Ectodermal cell (in vitro differentiated cells): Measurements from ENCODE around the gene CSPG5. TPM values are rescaled to one million over a fixed set of nuclear protein-coding genes. Genes with fewer than 3 reads are reported as not detected.

Experiments
- H3K27ac ChIP-seq: 2 replicates; pipeline ENCODE4 v1.7.0; 2013; ENCODE audit warnings: mild to moderate bottlenecking, low read depth, low read length; ENCODE audit not compliant: insufficient read depth, poor library complexity, severe bottlenecking
- H3K27me3 ChIP-seq: 2 replicates; pipeline ENCODE4 v1.7.0; 2013; ENCODE audit warnings: mild to moderate bottlenecking, low read length; ENCODE audit not compliant: insufficient read depth, control insufficient read depth, poor library complexity, severe bottlenecking
- H3K36me3 ChIP-seq: one replicate; pipeline ENCODE4 v1.7.0; 2013; ENCODE audit warnings: low read length; ENCODE audit not compliant: control insufficient read depth, insufficient read depth
- H3K4me1 ChIP-seq: one replicate; pipeline ENCODE4 v1.7.0; 2013; ENCODE audit warnings: low read length; ENCODE audit not compliant: control insufficient read depth, insufficient read depth
- H3K4me3 ChIP-seq: 2 replicates; pipeline ENCODE4 v1.7.0; 2013; ENCODE audit warnings: low read depth, low read length, control low read depth; ENCODE audit not compliant: insufficient read depth
- H3K9me3 ChIP-seq: 2 replicates; pipeline ENCODE4 v1.7.0; 2013; ENCODE audit warnings: mild to moderate bottlenecking, low read length, moderate library complexity; ENCODE audit not compliant: control insufficient read depth
- WGBS, 2 experiments: methylation state at CpG; one replicate each; pipeline ENCODE4 v1.1.7; 2013; ENCODE audit warnings: missing lambda C conversion rate in 2 of 2; 5-methylcytosine and 5-hydroxymethylcytosine counted together
- polyA plus RNA-seq, 4 experiments: library from polyadenylated mRNA; stranded (reverse); fragments of 50-300 nt; gene quantifications; one replicate each; pipeline ENCODE4 v1.2.3, GENCODE V29; 2013

CSPG5 gene, protein sequence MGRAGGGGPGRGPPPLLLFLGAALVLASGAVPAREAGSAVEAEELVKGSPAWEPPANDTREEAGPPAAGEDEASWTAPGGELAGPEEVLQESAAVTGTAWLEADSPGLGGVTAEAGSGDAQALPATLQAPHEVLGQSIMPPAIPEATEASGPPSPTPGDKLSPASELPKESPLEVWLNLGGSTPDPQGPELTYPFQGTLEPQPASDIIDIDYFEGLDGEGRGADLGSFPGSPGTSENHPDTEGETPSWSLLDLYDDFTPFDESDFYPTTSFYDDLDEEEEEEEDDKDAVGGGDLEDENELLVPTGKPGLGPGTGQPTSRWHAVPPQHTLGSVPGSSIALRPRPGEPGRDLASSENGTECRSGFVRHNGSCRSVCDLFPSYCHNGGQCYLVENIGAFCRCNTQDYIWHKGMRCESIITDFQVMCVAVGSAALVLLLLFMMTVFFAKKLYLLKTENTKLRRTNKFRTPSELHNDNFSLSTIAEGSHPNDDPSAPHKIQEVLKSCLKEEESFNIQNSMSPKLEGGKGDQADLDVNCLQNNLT
- polyA plus RNA-seq (2013, experiment 1 of 4): 2.3 TPM
- 2.1 TPM for polyA plus RNA-seq (2013, experiment 2 of 4)
- 4.6 TPM for polyA plus RNA-seq (2013, experiment 3 of 4)
- 4.6 TPM for polyA plus RNA-seq (2013, experiment 4 of 4)

DNA sequence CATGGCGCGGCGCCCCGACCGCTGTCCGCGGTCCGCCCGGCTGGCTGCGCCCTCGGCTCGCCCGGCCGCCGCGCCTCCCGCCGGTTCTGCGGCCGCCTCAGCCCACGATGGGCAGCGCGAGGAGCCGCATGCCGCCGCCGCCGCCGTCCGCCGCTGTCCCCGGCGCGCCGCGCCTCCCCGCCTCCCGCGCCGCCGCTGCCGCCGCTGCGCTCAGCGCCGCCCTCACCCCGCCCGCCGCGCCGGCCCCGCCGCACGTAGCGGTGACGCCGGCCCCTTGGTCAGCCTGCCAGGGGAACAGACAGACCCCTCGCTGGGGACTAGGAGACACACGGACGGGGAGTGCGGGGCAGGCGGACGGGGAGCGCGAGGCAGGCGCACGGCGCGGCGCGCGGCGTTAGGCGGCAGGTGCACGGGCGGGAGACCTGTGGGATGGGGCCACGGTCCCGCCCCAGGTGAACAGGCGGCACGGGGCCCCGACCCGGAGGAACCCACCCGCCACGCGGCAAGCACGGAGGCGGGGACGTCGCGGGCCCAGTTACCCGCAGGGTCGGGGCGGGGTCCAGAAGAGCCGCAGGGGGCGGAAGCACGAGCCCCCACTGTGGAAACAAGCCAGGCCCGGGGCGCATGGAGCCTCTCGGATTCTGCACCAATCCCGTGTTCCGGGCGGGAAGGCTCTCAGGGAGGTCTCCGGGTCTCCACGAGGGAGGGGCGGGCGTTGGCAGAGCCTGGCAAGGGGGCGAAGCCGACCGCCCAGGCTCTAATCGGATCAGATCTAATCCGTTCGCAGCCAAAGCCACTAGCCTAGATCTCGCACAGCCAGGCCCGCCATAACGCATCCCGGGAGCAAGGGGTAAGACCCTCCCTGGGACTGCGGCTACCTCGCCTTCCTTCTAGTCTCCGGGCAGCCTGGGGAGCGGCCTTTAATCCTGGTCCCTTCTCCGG lies at the start of gene CSPG5:
Gene CSPG5, minus strand, starts transcription at position 175 of the 942 bp plus-strand sequence. Its CDS starts 172 bp downstream, at position 3.
- Histone ChIP-seq H3K4me1 (no peaks in the 10 kb centered on the region), H3K4me3 (peak within 1 kb of the TSS; percentile 44), H3K36me3 (no peaks in the 10 kb centered on the region), H3K27me3 (peaks cover 54% of the 10 kb centered on the region), H3K9me3 (no peaks in the 10 kb centered on the region), H3K27ac (no peak within 1 kb of the TSS)
- WGBS, 2 experiments: 5% methylated on average over 121 of the region's 121 CpGs

DNA sequence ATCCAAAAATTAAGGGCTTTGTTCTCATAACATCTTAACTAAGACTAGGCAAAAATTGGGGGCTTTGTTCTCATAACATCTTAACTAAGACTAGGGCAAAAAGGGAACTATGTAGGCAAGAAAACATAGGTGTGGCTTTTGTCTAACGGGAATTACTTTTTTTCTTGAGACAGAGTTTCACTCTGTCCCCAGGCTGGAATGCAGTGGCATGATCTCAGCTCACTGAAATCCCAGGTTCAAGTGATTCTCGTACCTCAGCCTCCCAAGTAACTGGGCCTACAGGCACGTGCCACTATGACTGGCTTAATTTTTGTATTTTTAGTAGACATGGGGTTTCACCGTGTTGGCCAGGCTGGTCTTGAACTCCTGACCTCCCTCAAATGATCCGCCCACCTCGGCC lies 49.8 kb upstream of the CSPG5 start:
- H3K4me1 ChIP-seq: no peaks in the 10 kb centered on the region
- H3K27ac ChIP-seq: no peak overlapping the region
- H3K9me3 ChIP-seq: no peaks in the 10 kb centered on the region
- peaks cover 70% of the 10 kb centered on the region for H3K36me3 ChIP-seq
- WGBS, 2 experiments: 95% methylated on average over 6 of the region's 6 CpGs
- no peak overlapping the region for H3K4me3 ChIP-seq
- H3K27me3 ChIP-seq: no peaks in the 10 kb centered on the region

DNA sequence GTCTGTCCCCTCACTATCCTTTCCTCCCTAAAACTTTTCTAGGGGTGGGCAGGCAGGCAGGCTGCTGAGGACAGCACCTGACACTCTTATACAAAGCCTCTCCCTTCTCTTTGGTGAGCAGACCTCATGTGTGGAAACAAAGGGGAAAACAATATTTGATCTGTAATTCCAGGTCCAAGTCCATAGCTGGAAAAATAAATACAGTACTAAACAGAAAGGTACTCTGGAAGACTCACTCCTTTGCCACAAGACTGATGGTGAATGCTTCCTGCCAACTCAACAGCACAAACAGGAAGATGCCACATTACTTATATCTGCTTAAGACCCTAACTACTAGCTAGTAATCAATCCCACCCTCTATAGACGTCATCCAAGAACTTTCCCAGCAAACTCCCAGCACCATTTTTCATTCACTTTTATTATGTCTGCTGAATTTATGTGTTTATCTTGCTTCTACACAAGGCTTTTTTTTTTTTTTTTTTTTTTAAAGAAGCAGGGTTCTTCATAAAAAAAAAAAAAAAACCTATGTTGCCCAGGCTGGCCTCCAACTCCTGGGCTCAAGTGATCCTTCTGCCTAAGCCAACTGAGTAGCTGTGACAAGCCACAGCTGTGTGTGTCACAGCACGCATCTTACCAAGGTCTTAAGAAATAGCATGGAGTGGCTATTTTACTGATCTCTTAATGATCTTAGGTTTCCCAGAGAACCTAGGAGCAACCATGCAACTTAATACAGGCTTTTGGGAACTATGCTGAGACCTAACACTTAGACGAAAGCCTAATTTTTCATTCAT lies 44.2 kb upstream of the CSPG5 start:
- H3K4me1 ChIP-seq: no peaks in the 10 kb centered on the region
- no peak overlapping the region for H3K27ac ChIP-seq
- no peaks in the 10 kb centered on the region for H3K9me3 ChIP-seq
- WGBS, 2 experiments: 93 to 100% methylated on average over 3 of the region's 3 CpGs
- no peaks in the 10 kb centered on the region for H3K27me3 ChIP-seq
- no peak overlapping the region for H3K4me3 ChIP-seq
- peaks cover 70% of the 10 kb centered on the region for H3K36me3 ChIP-seq

DNA sequence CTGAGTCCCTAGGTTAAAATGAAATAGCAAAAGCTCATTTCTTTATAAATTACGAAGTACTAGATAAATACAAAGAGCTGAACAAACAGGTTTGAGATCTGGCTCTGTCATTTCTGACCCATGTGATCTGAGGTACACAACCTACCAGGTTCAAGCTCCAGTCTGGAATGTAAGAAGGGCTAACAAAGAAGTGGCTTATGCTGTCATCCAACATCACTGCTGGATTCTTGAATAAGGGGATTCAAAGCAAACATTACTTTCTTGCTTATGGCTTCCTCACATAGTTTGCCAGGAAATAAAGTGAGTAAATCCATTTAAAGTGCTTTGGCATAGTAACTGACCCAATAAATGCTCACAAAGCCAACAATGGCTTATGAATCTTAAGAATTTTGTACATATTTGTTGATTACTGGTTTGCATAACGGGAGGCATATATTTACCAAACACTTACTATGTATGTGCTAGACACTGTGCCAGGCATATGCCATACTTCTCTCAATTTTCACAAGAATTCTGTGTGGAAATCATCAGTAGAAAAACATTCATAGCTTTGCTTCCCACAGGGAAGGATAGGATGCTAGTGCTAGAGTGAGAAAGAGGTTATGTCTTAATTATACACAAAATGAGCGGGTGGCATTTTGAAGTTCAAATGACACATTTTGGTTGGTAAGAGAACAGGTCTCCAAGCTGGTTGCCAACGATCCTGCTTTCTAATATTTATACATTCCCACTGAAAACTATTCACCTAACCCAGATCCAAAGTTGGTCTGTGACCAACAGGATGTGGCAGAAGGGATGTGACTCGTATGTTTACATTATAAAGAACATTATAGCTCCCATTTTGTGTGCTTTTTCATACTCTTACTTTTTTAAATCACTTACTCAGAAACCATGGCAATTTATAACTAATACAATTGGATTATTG lies 38.7 kb upstream of the CSPG5 start:
- Histone ChIP-seq H3K27ac (no peak overlapping the region), H3K36me3 (peaks cover 51% of the 10 kb centered on the region), H3K9me3 (no peaks in the 10 kb centered on the region), H3K4me3 (no peak overlapping the region), H3K27me3 (no peaks in the 10 kb centered on the region), H3K4me1 (no peaks in the 10 kb centered on the region)
- 96 to 100% methylated on average over 3 to 4 of the region's 5 CpGs for WGBS, 2 experiments

DNA sequence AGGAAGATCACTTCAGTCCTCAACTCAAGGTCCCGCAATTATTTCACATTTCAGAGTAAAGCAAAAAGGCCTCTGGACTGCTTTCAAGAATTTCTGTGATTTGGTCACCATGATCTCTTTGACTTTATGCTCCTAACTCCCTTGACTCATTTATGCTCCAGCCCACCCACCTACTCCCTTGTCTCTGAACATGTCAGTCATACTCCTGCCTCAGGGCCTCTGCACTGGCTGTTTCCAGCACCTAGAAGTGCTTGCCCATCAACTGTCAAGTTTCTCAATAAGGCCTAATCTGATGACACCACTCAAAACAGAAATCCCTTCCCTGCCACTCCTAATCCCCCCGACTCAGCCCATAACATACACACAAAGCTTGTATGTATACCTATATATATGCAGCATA lies 36.1 kb upstream of the CSPG5 start:
- Histone ChIP-seq H3K9me3 (no peaks in the 10 kb centered on the region), H3K4me1 (no peaks in the 10 kb centered on the region), H3K36me3 (peaks cover 50% of the 10 kb centered on the region), H3K27me3 (no peaks in the 10 kb centered on the region), H3K27ac (no peak overlapping the region), H3K4me3 (no peak overlapping the region)
- WGBS, 2 experiments: 96 to 98% methylated on average over 2 of the region's 2 CpGs

DNA sequence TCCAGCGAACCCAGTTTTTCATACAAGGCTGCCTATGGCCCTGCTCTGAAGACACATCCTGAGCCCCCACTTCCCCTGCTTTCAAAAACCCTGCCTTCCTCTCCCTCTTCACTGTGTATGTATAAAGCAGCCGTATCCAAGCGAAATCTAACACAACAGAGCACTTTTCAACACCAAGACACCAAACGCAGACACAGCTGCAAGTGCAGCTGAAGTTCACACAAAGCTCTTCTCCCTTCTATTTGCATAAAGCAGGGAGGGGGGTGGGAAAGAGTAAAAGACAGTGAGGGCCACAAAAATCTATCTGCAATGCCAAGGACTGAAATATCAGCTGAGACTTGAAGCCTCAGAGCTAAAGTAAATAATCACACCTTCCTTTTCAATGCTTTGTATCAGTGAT lies 35.1 kb upstream of the CSPG5 start:
- Histone ChIP-seq H3K4me1 (no peaks in the 10 kb centered on the region), H3K27me3 (no peaks in the 10 kb centered on the region), H3K27ac (no peak overlapping the region), H3K4me3 (no peak overlapping the region), H3K36me3 (peaks cover 49% of the 10 kb centered on the region), H3K9me3 (no peaks in the 10 kb centered on the region)
- 89 to 95% methylated on average over 4 of the region's 4 CpGs for WGBS, 2 experiments

DNA sequence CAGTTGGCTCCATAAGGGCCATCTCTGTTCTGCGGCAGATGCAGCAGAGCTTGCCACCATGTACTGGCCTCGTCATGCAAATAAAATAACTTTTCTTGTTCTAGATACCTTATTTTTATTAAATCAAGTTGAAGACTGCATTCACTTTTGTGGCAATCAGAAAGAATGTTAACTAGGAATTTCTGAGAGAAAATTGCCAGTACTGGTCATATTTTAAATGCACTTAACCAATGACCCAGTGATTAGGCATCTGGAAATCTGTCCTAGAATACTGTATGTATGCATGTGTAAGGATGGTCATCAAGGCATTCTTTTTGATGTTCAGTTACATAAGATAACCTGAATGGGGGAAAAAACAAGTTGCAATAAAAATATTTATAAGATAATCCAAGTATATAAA lies 34.2 kb upstream of the CSPG5 start:
- Histone ChIP-seq H3K4me3 (no peak overlapping the region), H3K27ac (no peak overlapping the region), H3K27me3 (no peaks in the 10 kb centered on the region), H3K36me3 (peaks cover 51% of the 10 kb centered on the region), H3K9me3 (no peaks in the 10 kb centered on the region), H3K4me1 (no peaks in the 10 kb centered on the region)
- WGBS, 2 experiments: 97 to 100% methylated on average over 2 of the region's 2 CpGs

DNA sequence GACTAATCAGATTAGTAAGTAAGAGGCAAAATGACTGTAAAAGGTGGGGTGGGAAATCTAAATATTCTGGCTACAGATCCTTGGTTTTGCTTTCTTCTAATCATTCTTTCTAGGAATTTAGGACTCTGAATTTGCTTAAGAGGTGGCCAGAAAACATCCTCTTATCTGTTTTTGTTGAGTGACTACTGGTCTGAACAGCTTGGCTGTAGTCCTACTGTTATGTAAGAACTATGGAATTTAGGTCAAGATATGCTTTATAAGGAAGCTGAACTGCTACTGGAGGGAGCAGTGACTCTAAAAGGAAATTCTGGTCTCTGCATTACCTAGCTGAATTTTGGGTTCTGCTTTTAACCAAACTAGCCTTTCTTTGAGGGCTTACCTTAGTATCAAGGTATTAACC lies 33.5 kb upstream of the CSPG5 start:
- Histone ChIP-seq H3K27me3 (no peaks in the 10 kb centered on the region), H3K27ac (no peak overlapping the region), H3K36me3 (peaks cover 57% of the 10 kb centered on the region), H3K9me3 (no peaks in the 10 kb centered on the region), H3K4me1 (no peaks in the 10 kb centered on the region), H3K4me3 (no peak overlapping the region)

DNA sequence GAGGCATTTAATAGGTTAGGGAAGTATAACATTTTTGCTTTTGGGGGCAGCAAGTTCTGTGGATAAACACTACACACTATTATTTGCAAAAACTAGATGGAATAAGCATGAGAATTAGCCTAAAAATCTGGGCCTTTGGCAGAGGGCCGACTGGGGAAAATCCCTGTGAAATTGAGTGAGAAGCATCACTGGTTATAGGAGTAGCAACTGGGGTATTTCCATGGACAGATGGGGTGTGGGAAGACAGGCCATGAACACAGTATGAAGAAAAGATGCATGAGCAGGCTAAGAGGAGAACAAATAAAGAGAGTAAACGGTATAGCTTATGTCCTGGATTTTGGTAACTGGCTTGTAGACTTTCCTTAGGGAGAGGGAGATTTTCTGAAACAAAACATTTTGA lies 32.9 kb upstream of the CSPG5 start:
- Histone ChIP-seq H3K9me3 (no peaks in the 10 kb centered on the region), H3K27me3 (no peaks in the 10 kb centered on the region), H3K27ac (no peak overlapping the region), H3K4me1 (no peaks in the 10 kb centered on the region), H3K4me3 (no peak overlapping the region), H3K36me3 (peaks cover 63% of the 10 kb centered on the region)
- 92 to 93% methylated on average over 2 of the region's 2 CpGs for WGBS, 2 experiments
